Measurements from ENCODE around the gene TTLL11.

TTLL11 gene

DNA sequence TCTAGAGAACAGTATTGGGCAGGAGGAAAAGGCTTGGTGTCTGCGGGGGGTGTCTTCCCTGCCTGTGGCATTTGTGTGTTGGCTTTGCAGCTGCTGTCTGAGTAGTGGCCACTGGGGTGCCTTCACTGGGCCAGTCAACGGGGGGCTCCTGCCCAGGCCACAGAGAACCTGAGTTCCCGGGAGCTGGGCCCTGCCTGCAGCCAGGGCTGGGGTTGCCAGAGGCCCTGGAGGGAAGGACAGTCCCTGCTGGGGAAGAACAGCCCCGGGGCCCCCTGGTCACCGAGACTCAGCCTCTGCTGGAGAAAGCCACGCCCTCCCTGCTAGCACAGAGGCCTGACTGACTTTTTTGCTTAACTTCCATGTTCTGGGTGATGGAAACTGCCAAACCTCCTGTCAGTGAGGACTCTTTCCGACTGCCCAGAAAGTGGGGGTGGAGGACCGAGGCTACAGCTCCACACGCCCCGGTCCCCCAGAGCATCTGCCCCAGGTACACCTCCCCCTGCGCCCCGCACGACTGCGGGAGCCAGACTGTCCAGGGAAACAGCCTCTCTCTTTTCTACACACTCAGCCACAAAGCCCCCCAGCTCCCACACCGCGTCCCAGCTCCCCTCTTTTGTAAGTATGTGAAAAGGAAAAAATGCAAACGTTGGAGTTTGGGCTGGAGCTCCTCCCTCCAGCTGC lies 308.2 kb downstream of the TTLL11 start:
- Histone ChIP-seq H3K4me3 (ENCODE audit: low read depth, low read length) (no peak overlapping the region), H3K36me3 (peaks cover 56% of the 10 kb centered on the region), H3K27ac (no peak overlapping the region), H3K27me3 (ENCODE audit: insufficient read depth, low read depth, severe bottlenecking) (no peaks in the 10 kb centered on the region), H3K9me3 (ENCODE audit: severe bottlenecking) (no peaks in the 10 kb centered on the region)
- TF ChIP-seq, protein P1, sequence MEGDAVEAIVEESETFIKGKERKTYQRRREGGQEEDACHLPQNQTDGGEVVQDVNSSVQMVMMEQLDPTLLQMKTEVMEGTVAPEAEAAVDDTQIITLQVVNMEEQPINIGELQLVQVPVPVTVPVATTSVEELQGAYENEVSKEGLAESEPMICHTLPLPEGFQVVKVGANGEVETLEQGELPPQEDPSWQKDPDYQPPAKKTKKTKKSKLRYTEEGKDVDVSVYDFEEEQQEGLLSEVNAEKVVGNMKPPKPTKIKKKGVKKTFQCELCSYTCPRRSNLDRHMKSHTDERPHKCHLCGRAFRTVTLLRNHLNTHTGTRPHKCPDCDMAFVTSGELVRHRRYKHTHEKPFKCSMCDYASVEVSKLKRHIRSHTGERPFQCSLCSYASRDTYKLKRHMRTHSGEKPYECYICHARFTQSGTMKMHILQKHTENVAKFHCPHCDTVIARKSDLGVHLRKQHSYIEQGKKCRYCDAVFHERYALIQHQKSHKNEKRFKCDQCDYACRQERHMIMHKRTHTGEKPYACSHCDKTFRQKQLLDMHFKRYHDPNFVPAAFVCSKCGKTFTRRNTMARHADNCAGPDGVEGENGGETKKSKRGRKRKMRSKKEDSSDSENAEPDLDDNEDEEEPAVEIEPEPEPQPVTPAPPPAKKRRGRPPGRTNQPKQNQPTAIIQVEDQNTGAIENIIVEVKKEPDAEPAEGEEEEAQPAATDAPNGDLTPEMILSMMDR (IDR thresholded peaks at IDR 0.05; ENCODE audit: low read depth, low read length): 0 out of 2 replicates have a peak, but pooled peaks have one; percentile 1
- DNase-seq: peak; percentile 10

DNA sequence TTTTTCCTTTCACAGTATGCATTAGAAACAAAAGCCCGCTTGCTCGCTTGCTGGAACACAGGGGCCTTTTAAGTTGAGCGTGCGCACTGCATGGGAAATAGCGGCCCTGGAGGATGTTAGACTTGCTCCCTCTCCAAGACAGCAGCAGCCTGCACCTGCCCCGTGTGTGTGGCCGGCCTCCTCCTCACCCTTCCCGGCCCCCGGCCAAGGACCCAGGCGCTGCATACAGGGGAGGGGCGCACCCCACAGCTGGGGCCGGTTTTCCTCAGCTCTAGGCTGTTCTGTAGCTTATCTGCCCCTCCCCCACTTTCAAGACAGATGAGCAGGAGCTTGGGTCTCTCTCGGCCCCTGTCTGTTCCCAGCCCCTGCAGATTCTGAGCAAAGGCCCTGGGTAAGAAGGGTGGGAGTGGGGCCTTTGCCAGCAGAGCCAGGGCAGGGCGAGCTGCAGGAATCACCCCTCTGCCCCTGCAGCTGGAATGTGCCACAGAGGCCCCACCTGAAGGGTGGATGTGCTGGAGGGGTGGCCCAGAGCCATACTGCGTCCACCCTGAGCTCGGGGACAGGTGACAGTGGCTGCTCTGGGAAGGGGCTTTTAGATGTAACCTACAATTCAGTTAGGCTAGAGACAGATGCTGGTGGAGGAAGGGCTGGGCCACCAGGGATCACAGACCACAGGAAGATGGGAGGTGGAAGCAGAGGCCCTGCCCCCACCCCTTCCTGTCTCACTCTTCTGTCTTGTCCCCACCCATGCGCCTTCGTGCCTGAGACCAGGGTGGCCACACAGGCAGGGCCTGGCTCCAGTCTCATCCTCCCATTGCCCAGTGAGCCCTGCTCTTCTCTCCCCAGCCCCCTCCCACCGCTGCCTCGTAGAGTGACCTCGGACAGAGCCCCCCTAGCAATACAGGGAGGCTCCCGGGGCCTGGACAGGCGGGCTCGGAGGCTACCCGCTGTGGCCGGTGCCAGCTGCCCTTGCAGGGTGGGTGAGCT lies 309.3 kb downstream of the TTLL11 start:
- TF ChIP-seq, protein P1 (IDR thresholded peaks at IDR 0.05; ENCODE audit: low read depth, low read length): no peak
- Histone ChIP-seq H3K36me3 (peaks cover 65% of the 10 kb centered on the region), H3K4me3 (ENCODE audit: low read depth, low read length) (no peak overlapping the region), H3K27me3 (ENCODE audit: insufficient read depth, low read depth, severe bottlenecking) (no peaks in the 10 kb centered on the region), H3K9me3 (ENCODE audit: severe bottlenecking) (no peaks in the 10 kb centered on the region), H3K27ac (peak overlapping the region; percentile 44)
- peak; percentile 54 for DNase-seq

DNA sequence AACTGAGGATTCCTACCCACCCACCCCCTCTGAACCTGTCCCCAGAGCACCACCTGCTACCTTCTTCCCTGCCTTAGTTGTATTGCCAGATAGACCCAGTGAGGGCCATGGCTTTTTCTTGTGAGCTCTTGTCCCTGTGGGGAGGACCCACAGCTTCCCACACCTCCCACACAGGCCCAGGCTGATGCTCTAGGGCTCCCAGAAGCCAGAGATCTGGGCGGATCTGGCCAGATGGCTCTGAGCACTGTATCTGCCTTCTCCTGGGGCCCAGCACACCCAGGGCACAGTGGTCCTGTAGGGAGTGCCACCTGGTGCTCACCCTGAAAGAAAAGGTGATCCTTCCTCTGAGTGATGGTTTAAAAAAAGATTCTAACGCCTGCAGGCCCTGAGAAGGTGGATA lies 310.0 kb downstream of the TTLL11 start:
- Histone ChIP-seq H3K27me3 (ENCODE audit: insufficient read depth, low read depth, severe bottlenecking) (no peaks in the 10 kb centered on the region), H3K9me3 (ENCODE audit: severe bottlenecking) (no peaks in the 10 kb centered on the region), H3K4me3 (ENCODE audit: low read depth, low read length) (no peak overlapping the region), H3K27ac (peak overlapping the region; percentile 44), H3K36me3 (peaks cover 70% of the 10 kb centered on the region)
- peak; percentile 54 for DNase-seq
- TF ChIP-seq, protein P1 (IDR thresholded peaks at IDR 0.05; ENCODE audit: low read depth, low read length): no peak

DNA sequence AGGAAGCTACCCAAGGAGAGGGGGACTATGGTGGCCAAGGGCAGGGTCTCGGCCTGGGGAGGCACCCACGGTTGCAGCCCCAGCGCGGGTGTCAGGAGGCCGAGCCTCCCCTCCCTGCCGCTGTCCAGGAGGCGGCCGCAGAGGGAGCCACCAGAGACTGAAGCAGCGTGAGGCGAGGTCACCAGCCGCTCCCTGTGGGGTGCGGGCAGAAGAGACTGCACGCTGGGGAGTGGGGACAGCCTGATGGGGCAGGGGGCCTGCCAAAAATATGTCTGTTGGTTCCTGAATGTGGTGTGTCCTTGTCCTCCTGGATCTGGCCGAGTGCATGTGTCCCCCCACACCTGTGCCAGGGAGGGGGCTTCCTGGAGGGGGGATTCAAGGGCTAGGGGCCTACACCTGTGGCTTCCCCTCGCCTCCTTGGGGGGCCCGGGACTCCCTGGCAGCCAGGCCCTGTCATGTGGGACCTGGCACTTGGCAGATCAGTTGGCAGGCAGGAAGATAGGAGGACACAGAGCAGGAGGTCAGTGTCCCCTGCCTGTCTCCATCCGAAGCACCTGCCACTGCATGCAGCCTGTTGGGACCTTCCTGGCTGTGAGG lies 310.5 kb downstream of the TTLL11 start:
- TF ChIP-seq, protein P1 (IDR thresholded peaks at IDR 0.05; ENCODE audit: low read depth, low read length): no peak
- Histone ChIP-seq H3K27me3 (ENCODE audit: insufficient read depth, low read depth, severe bottlenecking) (no peaks in the 10 kb centered on the region), H3K9me3 (ENCODE audit: severe bottlenecking) (no peaks in the 10 kb centered on the region), H3K36me3 (peaks cover 75% of the 10 kb centered on the region), H3K27ac (peak overlapping the region; percentile 44), H3K4me3 (ENCODE audit: low read depth, low read length) (no peak overlapping the region)
- DNase-seq: no peak

DNA sequence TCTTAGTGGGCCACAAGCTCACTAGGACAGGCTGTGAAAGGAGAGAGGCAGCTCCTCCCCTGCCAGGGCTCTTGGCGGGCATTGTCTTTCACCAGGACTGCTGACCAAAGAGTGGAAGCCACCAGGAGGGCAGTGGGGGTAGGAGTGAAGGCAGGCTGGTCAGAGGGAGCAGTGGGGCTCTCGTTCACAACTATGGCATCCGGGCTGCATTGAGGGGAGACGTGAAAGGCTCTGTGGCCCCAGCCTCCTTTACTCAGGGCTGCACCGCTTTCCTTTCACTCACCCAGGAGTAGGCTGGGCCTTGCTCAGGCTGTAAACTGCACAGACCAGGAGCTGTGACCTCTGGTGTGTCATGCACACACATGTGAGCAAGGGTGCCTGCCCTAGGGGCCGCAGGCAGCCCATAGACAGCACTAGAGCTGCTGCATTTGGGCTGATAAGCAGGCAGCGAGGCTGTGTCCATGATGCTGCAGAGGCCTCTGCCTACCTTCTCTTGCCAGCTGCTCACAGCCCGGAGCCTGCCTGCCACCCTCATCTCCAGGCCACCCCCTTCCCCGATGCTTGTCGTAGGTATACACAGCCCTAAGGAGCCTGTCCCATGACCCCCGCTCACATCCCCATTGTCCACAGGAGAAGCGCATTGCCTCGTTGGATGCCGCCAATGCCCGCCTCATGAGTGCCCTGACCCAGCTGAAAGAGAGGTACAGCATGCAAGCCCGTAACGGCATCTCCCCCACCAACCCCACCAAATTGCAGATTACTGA lies 311.2 kb downstream of the TTLL11 start:
- Histone ChIP-seq H3K9me3 (ENCODE audit: severe bottlenecking) (no peaks in the 10 kb centered on the region), H3K36me3 (peaks cover 82% of the 10 kb centered on the region), H3K27me3 (ENCODE audit: insufficient read depth, low read depth, severe bottlenecking) (no peaks in the 10 kb centered on the region), H3K27ac (peak overlapping the region; percentile 44), H3K4me3 (ENCODE audit: low read depth, low read length) (no peak overlapping the region)
- TF ChIP-seq, protein P1 (IDR thresholded peaks at IDR 0.05; ENCODE audit: low read depth, low read length): no peak
- DNase-seq: peak; percentile 7

Measured in WERI-Rb-1 (cell line).